ENCODE data around the gene P2RX6.
"Not testable (repeated sequence)": the region's sequence is repeated elsewhere in the genome, so short reads cannot be mapped to it uniquely, and the experiment has no call there.

Gene P2RX6

DNA sequence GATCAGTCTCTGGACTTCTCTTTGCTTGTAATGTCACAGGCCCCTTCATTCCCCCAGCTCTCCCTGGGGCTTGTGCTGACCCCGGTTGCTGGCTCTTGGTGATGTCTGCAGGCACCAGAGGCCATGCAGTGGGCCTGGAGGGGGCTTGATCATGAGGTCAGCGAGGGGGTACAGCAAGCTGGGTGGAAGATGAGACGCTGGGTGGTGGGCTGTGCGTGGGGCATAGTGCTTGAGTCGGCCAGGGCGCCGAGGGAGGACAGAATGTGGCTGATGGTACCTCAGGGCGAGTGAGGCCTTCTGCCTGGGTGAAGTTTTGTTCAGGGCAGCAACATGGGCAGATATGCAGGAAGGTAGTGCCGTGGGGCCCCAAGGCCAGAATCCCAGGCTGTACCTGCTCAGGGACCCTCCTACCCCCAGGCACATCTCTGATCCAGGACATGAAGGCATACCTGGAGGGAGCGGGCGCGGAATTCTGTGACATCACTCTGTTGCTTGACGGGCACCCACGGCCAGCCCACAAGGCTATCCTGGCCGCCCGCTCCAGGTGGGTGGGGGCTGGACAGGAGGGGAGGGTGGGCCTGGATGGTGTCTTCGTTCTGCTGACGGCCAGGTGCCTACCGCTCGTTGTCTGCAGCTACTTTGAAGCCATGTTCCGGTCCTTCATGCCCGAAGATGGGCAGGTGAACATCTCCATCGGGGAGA, 19.5 kb upstream of the P2RX6 start:
- no peak for DNase-seq

DNA sequence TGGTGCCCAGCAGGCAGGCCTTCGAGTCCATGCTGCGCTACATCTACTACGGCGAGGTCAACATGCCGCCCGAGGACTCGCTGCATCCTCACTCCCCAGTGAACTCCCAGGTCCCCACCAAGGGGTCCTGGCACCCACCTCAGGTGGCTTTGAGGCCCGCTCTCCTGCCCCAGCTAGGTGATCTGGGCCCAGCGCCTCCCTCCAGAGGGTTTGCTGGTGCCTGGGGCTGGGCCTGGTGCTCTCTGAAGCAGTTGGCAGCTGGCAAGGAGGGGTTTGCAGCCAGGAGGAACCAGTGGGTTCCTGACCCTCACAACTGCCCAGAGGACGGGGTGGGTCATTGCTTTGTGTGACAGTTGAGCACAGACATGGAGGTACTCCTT, 18.9 kb upstream of the P2RX6 start:
- DNase-seq = no peak

DNA sequence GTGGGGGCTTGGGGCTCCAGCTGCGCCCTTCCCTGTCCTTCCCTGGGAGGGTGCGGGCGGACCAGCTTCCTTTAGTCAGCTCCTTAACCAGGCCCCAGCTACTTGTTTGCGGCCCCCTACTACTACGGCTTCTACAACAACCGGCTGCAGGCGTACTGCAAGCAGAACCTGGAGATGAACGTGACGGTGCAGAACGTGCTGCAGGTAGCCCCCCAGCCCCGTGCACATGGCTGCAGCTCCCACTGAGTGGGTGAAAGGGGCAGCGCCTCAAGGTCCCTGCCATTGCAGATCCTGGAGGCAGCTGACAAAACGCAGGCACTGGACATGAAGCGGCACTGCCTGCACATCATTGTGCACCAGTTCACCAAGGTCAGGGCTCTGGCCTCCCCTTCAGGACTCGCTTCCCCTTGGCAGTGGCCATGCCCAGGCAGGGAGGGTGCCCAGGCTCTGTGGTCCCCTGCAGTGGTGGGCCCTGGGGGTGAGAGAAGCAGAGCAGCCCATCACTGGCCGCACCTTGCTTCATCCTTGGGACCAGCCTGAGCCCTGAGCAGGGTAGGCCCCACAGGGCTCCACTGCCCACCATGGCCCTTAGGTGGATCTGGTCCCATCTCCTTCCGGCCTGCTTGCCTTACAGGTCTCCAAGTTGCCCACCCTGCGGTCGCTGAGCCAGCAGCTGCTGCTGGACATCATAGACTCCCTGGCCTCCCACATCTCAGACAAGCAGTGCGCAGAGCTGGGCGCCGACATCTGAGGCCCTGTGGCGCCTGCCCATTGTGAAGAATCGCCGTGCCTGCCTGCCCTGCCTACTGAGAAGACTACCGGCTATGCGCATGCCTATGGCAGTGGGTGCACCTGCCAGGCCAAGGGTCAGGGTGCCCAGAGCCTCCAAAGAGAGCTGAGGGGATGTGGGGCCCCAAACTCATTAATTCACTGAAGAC, 18.1 kb upstream of the P2RX6 start:
- no peak for DNase-seq

DNA sequence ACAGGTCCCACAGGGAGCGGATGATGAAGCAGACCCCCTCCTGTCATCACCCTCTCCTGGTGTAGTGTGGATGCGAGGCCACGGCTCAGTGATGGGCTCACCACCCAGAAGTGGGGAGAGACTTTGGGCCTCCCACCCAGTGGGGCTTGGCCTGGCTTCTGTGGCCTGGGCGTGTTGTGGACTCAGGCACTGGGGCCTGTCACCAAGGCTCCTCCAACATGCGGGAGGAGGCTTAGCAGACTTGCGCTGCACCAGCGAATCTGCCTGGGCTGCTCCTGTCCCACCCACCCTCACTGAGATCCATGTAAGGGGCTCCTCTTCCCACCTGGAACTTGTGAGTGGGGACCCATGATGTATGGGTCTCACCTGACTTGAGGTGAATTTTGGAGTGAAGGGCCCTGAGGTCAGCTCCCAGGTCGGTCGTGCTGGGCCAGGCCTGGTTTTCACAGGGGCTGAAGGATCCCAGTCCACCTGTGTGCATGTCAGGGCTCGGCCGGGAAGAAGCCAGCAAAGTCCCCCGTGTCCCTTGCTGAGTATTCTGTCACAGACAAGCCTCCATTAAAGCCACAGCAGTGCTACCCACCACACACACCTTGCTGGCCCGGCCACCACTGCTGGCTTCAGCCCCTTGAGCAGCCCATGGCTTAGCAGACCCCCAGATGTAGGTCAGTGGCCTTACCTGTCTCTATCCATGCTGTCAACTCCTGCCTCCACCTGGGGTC, 17.3 kb upstream of the P2RX6 start:
- DNase-seq = no peak

DNA sequence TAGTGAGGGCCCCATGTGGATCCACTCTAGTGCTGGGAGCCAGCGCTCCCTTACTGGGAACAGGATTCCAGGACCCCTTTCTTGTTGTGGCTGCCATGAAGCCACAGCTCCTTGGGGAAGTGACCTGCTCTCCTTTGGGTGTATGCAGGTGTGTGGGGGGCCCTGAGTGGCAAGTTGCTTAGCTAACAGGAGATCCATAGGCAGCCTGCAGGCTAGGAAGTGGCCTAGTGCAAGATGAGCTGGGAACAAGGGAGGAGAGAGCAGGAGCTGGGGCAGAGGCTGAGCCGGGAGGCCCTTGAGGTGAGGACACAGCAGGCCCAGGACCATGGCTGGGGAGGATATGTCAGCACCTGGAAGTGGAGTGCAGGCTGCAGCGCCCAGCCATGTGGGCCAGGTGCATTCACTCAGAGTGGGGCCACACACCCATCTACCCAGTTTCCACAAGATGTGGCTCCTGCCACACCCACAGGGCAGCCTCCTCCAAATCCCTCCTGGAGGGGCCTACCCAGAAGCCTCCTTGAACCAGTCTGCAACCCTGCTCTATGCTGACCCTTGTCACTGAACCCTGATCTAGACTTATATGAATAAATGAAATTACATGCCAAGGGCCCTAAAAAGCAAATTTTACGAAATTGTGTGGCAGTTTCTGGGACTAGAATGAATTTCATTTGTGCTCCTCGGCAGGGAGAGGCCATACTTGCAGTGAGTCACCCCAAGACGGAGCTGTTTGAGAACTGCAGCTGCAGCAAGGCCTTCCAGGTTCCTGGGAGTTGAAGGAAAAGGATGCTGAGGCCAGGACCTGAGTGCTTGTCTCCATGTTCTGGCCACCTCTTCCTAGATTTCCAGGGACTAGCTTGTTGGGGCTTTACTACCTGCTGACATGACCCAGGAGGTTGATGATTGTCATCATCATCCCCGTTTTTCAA, 16.3 kb upstream of the P2RX6 start:
- DNase-seq = no peak

DNA sequence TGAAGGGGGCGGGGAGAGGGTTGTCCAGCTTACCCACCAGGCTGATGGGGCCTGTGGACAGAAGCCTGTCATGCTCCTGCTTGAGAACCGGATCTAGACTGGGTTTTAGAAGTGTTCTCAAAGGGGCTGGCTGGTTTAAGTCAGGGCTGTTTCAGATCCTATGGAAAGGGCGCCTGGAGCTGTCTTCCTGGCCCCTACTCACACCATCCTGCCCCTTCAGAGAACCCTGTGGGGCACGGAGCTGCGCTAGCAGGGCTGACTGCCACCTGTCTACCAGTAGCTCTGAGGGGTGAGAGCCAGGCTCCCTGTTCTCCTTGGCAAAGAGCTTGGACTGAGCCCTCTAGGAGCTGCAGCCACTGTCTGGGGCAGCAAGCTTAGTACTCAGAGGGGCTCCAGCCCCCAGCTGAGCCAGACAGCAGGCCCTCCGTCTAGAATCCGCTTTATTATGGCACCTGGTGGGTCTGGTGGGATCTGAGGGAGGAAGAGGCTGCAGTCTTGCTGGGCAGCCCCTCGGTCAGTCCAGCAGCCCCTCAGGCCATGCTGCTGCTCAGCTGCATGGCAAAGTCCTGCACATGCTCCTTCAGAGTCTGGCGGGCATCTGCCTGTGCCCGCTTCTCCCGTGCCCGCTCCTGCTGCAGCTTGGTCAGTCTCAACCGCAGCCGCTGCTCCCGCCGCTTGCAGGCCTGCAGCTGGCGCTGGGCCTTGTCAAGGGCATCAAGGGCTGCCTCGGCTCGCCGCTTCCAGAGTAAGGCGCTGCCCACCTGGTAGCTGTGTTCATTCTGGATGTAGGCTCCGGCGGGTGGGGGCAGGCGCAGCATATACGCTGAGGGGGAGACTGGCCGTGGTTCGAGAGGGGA, 15.4 kb upstream of the P2RX6 start:
- DNase-seq = no peak

DNA sequence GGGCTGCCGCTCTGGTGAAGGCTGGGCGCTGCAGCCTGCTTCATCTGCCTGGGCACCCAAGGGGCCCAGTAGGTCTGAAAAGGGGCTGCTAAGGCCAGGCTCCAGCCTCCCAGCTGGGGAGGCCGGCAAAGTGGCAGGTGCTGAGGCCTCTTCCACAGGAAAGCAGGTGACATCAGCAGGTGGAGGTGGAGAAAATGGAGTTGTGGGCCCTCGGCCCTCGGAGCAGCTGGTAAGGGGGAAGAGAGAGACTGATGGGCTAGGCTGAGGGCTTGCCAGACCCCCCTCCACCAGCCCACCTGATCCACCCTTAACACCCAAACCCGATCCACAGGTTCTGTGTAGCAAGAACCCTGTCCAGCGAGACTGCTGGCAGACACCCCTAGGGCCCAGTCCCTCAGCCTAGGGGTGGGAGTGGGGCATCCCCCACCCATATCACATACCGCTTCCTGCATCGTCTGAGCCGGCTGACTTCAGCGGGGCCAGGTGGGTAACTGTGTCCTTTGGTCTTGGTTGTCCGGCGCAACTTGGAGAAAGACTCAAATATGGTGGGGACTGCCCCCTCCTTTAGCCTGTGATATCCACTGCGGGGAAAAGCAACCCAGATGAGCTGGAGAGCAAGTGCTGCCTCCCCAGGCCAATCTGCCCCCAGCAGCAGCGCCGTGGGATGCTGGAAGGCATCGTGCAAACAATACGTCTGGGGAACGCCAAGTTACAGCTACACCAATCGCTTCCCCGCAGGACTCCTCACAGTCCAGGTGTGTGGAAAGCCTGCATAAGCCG, 14.6 kb upstream of the P2RX6 start:
- DNase-seq = no peak

DNA sequence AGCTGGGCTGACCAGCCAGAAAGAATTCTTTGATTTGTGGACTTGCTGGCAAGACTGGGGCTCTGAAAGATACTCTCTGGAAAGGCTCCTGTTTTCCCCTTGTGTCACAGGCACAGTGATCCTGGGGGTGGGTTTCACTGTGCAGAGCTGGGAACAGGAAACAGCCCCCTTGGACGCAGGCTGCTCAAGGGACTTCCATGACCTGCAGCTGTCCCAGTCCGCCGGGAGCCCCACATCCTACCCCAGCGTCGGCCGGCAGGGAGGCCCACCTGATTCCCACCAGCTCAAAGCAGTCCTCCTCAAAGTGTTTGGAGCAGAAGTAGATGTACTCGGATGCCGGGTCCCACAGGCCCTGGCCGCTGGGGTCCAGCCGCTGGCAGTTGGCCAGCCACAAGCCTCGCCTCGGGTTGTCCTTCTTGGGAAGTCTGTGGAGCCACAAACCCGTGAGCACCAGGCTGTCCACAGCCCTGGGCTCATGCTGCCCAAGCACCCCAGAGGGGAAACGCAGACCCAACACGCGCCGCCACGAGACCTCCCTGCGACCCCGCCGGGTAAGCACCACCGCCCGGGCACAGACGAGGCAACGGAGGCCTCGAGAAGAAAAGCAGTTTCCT, 13.9 kb upstream of the P2RX6 start:
- no peak for DNase-seq

DNA sequence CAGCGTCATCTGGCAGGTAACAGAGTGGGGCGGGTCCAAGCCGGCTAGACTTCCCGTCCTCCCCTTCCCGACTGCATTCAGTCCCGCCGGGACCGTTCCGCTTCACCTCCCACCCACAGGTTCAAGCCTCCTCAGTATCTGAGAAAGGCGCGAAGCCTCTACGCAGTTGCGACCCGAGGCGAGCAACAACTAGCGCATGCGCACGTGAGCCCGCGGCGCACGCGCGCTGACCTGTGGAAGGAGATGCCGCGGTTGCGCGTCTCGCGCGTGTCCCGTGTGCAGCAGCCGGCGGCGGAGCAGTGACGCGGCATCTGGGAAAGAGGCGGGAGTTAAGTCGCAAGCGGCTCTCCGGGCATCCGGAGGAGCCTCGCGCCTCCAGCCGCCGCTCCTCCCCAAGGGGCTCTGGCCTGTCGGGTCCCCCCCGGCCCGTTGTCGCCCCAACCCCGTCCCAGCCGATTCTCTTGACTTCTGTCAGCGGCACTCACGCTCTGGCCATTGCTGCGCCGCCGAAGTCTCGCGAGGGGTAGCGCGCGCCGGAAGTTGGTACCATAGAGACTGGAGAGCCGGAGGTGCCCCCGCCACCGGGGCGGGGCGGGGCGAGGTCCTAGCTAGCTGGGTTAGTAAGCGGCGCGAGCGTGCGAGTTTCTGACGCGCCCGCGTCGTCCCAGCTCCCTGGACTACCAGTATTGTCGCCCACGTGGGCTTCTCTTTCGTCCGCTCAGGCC, 13.2 kb upstream of the P2RX6 start, which contains the start of gene THAP7:
Gene THAP7, minus strand, starts transcription at position 518 of the 725 bp plus-strand sequence. Its CDS starts 207 bp downstream, at position 311.
- DNase-seq = peak; percentile 96

DNA sequence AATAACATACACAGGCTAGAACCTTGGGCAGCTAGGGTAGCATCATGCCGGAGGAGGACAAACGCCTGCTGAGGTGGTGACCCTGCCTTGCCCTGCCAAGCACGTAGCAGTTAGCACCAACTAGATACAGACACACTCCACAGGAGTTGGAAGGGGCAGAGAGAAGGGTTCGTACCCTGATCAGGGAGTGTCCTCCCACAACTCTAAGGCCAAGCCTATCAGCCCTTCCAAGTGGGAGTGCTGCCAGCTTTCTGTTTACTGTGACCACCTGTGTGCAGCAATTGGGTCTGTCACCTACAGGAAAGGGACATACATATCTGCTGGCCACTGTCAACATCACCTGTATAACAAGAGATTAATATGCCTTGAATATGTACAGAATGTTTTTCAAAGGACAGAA, 11.2 kb upstream of the P2RX6 start:
- no peak for DNase-seq

DNA sequence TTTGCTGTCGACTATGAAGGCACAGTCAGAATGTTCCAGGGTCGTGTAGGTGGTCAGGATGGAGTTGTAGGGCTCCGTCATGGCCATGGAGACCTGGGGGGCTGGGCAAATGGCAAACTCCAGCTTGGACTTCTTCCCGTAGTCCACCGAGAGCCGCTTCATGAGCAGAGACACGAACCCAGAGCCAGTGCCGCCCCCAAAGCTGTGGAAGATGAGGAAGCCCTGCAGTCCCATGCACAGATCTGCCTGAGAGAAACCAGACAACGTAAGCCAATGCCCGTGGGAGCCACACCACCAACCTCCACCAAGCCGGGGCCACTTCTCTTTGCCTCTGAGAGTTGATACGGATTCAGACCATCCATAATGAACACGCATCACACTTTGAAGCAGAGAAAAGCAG, 5.8 kb upstream of the P2RX6 start:
- not testable (repeated sequence) for DNase-seq

DNA sequence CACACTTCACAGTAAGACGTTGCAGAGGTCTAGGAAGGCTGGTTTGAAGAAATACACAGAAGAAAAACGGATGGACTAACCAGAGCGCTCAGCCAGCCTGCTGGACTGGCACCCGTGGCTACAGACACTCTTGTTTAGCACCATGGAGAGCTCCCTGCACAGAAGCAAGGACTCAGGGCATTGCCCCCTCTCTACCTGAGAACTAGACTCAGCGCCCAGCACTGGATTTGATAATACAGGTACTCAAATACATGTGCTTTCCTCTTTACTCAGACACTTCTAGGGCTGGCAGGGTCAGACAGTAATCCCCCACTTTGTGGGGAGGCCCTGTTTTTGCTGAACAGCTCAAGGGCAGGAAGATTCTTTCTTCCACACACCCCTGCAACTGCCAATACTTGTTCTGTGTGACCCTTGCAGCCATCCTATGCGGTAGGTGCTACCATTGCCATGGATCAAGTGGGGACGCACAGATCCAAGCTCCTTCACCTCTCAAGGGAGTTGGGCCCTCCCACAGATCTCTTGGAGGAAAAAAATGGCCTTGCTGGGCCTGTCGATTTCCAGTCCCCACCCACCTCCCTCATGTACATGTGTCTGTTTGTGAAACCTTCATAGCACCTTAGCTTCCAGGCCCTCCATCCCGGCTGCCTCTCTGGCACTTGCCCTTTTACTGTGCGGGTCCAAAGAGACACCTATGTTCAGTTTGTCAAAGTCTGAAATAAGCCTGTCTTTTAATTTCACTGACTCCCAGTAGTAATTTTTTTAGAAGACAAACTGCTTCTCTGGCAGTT, 5.1 kb upstream of the P2RX6 start:
- no peak for DNase-seq

DNA sequence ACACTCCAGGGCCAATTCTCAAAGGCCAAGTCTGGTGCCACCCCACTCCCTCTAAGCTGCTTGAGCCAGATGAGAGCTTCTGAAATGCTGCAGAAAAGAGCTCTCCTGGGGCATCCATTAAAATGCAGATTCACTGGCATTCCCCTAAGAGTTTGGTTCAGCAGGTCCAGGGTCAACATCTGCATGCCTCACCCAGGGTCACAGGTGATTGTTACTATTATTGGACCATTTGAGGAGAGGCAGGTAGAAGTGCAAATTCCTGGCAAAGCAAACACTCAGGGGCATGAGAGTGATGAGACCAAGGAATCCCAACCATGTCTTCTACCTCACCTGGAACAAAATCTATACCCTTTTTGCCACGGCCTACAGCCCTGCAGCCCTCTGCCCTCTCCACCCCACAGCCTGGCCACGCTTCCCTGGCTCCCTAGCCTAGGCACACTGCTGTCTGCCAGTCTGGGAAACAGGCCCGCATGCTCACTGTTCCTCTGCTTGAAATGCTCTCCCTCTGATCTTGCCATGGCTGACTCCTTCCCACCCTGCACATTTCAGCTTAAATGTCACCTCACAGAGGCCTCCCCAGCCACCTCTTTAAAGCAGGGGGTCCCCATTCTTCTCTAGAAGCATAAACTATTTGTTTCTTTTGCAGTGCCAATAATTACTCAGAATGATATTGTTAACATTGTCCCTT, 4.4 kb upstream of the P2RX6 start:
- DNase-seq = no peak

DNA sequence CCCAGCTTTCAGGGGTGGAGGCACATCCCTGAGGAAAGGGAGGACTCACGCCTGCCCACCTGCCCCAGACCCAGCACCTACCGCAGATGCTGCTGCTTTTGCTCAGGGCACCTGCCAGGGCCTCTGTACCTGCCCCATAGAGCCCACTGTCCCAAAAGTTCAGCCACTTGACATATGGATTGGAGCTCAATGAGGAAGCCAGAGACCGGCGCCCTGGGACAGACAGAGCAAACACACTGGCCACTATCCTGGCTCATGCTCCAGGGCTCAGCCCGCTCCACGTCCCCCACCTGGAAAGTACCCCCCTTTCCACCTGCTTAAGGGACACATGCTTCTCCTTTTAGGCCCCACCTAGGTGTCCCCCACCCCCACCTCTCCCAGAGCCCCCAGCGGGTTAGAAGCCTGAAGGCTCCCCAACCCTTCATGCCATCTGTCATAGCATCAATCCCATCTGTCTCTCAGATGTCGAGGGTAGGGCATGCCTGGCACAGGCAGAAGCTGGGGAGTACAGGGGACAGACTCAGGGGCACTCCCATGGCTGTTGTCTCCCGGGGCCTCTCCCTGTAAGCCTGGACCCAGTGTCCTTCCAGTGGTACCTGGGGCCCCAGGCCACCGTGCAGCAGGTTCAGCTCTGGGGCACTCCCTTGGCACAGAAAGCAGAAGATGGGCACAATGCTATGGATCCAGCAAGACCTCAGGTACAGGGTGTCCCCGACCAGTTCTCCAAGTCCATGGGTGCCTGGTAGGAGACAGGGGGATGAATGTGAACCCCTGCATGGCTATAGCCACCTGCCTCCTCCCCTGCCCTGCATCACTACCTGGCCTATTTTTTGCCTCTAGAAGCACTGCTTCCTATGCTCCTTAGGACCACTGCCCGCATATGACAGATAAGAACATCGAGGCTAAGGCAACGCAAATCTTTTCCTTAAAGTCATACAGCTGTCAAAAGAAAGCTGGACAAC, 2.2 kb upstream of the P2RX6 start:
- DNase-seq = no peak

DNA sequence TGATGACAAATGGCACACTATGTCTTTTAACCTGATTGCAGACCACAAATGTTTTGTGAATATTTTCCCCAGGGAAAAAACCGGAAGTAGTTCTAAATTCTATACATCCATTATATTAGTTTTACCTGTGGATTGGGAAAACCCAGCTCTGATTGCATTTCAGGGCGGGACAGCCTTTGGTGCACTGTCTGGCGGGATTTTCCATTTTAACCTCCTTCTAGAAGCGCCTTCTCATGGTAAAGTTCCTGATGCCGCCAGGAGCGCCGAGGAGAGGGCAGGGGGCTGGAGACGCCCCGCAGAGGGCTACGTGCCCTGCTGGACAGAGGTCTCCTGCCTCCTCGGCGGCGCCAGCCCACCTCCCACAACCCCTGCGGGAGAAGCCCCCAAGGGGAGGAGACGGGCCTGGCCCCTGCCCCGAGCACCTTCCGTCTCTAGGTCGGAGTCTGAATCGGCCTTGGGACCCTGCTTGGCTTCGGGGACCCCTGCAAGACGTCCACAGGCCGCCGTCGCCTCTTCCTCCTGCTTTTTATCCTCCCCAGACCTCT, 1.2 kb upstream of the P2RX6 start:
- no peak for DNase-seq

DNA sequence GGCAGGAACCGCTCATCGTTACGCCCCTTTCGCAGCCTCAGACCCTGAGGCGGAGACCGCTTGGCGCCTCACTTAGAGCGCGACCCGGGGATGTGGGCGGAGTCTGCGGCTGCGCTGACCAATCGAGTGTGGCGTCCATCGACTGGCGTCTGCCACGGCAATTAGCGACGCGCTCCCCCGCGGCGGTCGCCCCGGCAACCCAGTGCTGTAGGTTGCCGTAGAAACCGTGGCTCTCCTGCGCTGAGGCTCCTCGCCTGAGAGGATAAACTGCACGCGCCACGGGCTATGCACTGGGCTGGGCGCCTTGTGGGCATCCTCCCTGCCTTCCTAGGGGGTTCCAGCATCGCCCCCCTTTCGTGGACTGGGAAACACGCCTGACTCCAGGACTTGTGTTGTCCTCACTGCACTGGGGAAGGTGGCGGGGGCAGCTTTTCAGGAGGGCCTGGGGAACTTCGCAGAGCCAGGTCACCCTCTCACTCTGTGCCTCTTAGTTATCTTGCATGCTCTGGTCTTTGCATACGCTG, 701 bp upstream of the P2RX6 start:
- peak; percentile 90 to 93 for DNase-seq
